Kidney epithelial cell (primary cell): ENCODE measurements around the gene HSD11B1L. TPM values are rescaled to one million over a fixed set of nuclear protein-coding genes. Genes with fewer than 3 reads are reported as not detected.
"Not testable (repeated sequence)": the region's sequence is repeated elsewhere in the genome, so short reads cannot be mapped to it uniquely, and the experiment has no call there.

Experiments used
- DNase-seq: peaks from one replicate; pipeline ENCODE4 v3.0.0-alpha.2; 2010; ENCODE audit warnings: low read depth
- H3K27me3 ChIP-seq: 2 replicates; pipeline ENCODE4 v1.6.0; 2011; ENCODE audit warnings: low read length; ENCODE audit not compliant: control insufficient read depth, insufficient read depth
- H3K36me3 ChIP-seq: 2 replicates; pipeline ENCODE4 v1.5.1; 2011; ENCODE audit warnings: low read length; ENCODE audit not compliant: control insufficient read depth, insufficient read depth
- H3K4me3 ChIP-seq: 2 replicates; pipeline ENCODE4 v1.5.1; 2011; ENCODE audit warnings: low read depth, mild to moderate bottlenecking, control low read depth, low read length
- total RNA-seq: library from RNA; depleted of rRNA; stranded (reverse); fragments of >200 nt; gene quantifications from 2 replicates; pipeline ENCODE4 v1.2.3, GENCODE V29; 2015
- TF ChIP-seq, protein P1 (sequence below): IDR thresholded peaks from 2 replicates; pipeline ENCODE4 v1.5.1; 2011; ENCODE audit warnings: mild to moderate bottlenecking, moderate library complexity, low read length, control low read depth, inconsistent platforms; ENCODE audit not compliant: insufficient read depth, poor library complexity, severe bottlenecking

The HSD11B1L gene
- total RNA-seq, 1 donor from 2014 or later: 7.4 TPM

DNA sequence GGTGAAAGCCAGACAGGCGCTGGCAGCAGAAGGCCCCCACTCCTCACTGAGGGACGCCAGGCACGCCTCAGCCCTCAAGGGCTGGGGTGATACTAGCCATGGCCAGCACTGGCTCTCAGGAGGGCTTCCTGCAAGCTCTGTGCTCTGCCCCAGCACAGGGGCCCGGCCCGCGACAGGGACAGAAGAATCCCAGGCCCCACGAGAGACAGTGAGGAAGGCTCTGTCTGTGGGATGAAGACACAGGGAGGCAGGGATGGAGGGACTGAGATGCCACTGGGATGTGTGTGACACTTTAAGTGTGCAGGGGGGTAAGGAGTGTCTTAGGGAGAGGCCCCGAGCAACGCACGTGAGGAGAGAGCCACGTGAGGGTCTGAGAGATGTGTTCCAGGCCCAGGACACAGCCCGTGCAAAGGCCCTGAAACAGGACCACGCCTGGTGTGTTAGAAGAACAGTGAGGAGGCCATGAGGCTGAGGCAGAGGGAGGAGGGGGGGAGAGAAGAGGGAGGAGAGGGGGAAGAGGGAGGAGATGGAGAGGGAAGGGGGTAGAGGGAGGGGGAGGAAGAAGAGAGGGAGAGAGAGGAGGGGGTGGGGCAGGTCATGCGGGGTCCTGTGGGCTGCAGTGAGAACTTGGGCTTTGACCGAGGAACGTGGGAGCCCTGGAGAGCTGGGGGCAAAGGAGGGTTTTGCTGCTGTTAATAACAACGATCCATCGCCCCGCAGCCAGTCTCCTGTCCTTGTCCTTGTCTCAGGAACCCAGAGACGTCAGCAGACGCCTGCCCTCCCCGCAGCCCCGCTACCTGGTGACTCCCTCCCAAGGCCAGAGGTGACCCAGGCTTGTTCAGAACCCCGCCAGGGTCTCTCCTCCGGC lies 16.4 kb downstream of the HSD11B1L start:
- TF ChIP-seq, protein P1, sequence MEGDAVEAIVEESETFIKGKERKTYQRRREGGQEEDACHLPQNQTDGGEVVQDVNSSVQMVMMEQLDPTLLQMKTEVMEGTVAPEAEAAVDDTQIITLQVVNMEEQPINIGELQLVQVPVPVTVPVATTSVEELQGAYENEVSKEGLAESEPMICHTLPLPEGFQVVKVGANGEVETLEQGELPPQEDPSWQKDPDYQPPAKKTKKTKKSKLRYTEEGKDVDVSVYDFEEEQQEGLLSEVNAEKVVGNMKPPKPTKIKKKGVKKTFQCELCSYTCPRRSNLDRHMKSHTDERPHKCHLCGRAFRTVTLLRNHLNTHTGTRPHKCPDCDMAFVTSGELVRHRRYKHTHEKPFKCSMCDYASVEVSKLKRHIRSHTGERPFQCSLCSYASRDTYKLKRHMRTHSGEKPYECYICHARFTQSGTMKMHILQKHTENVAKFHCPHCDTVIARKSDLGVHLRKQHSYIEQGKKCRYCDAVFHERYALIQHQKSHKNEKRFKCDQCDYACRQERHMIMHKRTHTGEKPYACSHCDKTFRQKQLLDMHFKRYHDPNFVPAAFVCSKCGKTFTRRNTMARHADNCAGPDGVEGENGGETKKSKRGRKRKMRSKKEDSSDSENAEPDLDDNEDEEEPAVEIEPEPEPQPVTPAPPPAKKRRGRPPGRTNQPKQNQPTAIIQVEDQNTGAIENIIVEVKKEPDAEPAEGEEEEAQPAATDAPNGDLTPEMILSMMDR: no peak
- no peaks in the 10 kb centered on the region for H3K27me3 ChIP-seq
- H3K4me3 ChIP-seq: no peak overlapping the region
- no peak for DNase-seq
- peaks cover 6% of the 10 kb centered on the region for H3K36me3 ChIP-seq

DNA sequence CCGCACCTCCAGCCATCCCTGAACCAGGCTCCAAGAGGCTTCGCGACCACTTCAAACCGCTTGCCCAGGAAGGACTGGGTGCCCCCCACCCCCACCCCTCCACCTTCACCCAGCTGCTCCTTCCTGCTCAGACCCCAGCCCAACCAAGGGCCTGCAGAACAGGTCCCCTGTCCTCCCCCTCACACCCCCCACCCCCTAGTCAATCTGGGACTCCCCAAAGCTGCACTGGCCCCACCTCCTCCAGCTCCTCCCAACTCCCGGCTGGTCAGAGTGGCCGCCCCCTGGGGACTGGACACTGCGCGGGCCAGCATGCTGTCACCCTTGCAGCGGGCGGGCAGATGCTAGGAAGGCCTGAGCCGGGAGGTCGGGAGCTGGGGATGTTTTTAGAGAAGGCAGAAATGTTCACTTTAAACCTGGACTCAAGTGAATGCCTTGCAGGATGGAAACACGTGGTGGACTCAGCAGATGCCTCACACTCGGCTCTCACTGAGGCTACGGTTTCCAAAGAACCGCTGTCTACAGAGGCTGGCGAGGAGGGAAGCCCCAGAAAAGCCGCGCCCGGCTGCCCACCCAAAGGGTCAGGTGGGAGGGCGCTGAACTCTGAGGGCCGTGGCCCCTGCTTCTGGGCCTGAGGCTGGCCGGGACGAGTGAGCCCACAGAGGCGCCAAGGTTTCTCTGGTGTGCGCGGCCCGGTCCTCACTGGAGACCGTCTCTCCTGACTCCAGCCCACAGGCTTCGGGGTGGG lies 17.2 kb downstream of the HSD11B1L start:
- no peaks in the 10 kb centered on the region for H3K27me3 ChIP-seq
- no peak overlapping the region for H3K4me3 ChIP-seq
- DNase-seq: no peak
- TF ChIP-seq, protein P1: no peak
- peaks cover 6% of the 10 kb centered on the region for H3K36me3 ChIP-seq

DNA sequence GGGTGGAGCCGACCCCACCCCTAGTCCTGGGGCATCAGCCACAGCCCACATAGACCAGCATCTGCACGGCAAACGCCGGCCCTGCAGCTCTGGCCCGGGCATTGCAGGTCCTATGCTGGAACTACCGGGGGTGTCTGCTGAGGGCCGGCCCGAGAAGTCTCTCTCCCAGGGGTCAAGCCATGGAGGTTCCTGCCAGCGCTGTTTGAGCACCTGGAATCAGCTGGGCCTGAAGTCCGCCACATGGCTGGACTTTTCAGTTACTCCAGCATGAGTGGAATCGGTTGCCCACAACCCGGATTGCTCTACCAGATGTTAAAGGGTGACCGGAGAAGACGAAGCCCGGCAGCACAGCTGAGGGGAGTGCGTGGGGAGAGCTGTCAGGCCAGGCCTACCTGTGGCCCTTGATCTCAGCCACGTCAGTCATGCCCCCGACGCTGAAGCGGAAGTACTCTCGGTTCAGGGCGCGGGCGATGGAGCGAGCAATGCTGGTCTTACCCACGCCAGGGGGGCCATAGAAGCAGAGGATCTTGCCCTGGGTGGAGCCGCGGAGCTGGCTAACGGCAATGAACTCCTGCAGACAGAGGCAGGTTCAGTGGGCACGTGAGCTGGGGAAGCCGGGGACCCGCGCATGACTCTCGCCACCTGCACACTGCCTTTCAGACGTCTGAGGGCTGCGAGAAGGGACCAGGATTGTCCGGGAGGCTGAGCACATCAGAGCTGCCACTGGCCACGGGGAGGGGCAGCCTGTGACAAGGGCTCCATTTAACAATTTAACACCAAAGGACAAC lies 18.0 kb downstream of the HSD11B1L start:
- Histone ChIP-seq H3K27me3 (no peaks in the 10 kb centered on the region), H3K36me3 (peaks cover 4% of the 10 kb centered on the region), H3K4me3 (no peak overlapping the region)
- TF ChIP-seq, protein P1: no peak
- DNase-seq: no peak

DNA sequence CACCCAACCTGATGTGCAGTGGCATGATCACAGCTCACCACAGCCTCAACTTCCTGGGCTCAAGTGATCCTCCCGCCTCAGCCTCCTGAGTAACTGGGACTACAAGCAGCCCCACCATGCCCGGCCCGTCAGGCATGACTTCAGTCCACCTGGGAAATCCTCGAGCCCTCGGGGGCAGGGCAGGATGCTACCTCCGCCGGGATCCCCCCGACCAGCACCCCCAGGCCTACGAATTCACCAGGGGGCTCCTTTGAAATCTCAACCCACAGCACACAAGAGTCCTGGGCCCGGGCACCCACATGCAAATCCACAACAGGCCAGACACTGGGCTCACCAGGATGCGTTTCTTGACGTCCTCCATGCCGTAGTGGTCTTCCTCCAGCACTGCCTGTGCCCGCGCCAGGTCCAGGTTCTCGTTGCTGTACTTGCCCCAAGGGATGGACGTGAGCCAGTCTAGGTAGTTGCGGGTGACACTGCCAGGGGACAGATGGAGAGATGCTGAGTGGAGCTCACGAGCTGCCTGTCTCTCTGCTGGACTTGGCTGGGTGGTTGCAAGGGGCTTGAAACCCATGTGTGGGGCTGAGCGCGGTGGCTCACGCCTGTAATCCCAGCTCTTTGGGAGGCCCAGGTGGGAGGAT lies 19.7 kb downstream of the HSD11B1L start:
- no peak for DNase-seq
- Histone ChIP-seq H3K27me3 (no peaks in the 10 kb centered on the region), H3K4me3 (no peak overlapping the region), H3K36me3 (peaks cover 4% of the 10 kb centered on the region)
- TF ChIP-seq, protein P1: no peak

DNA sequence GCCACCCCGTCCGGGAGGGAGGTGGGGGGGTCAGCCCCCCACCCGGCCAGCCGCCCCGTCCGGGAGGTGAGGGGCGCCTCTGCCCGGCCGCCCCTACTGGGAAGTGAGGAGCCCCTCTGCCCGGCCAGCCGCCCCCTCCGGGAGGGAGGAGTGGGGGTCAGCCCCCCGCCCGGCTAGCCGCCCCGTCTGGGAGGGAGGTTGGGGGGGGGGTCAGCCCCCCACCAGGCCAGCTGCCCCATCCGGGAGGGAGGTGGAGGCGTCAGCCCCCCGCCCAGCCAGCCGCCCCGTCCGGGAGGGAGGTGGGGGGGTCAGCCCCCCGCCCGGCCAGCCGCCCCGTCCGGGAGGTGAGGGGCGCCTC lies 21.2 kb downstream of the HSD11B1L start:
- DNase-seq, H3K27me3 ChIP-seq, H3K36me3 ChIP-seq, H3K4me3 ChIP-seq: not testable (repeated sequence)
